Measurements from ENCODE around the gene PYGB.
"Not testable (repeated sequence)": the region's sequence is repeated elsewhere in the genome, so short reads cannot be mapped to it uniquely, and the experiment has no call there.

Gene PYGB

GRCh38 chr20:25314497-25315417 lies 66.9 kb downstream of the PYGB start:
- DNase-seq: no peak

DNA sequence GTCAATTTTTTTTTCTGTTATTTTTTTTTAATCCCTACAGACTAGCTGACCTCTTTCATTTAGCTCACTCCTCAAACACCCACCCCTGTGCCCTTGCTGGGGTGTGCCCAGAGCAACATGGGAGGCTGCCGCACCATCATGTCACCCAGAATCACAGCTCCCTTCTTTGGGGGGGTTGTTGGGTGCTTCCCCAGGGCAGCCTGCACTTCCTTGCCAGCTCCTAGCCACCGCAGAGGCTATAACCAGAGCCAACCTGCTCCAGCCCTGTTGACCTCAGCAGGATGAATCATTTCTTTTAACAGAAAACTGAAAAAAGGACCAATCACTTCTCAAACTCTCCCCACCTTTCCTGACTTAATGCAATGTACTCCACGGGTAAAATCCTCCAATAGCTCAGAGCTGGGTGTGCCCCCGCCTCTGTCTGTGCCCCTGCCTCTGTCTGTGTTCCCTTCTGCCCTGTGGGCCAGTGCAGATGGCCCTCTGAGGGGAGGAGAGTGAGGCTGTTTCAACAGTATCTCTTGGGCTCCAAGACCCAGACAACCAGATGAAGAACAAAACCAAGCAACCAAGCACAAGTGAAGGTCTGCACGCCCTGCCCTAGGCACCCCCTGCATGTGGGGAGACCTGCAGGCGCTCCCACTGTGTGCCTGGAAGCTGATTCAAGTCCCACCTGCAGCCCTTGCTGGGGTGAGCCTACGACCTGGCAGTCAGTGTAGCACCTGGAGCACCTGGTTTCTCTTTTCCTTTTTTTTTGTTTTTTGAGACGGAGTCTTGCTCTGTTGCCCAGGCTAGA lies 67.7 kb downstream of the PYGB start:
- no peak for DNase-seq

GRCh38 chr20:25316506-25317190 lies 68.8 kb downstream of the PYGB start:
- no peak for DNase-seq

GRCh38 chr20:25317351-25318075 lies 69.6 kb downstream of the PYGB start:
- no peak for DNase-seq

- DNase-seq: peak; percentile 41 to 60
Observed at GRCh38 chr20:25318471-25319240, 70.8 kb downstream of the PYGB start.

DNA sequence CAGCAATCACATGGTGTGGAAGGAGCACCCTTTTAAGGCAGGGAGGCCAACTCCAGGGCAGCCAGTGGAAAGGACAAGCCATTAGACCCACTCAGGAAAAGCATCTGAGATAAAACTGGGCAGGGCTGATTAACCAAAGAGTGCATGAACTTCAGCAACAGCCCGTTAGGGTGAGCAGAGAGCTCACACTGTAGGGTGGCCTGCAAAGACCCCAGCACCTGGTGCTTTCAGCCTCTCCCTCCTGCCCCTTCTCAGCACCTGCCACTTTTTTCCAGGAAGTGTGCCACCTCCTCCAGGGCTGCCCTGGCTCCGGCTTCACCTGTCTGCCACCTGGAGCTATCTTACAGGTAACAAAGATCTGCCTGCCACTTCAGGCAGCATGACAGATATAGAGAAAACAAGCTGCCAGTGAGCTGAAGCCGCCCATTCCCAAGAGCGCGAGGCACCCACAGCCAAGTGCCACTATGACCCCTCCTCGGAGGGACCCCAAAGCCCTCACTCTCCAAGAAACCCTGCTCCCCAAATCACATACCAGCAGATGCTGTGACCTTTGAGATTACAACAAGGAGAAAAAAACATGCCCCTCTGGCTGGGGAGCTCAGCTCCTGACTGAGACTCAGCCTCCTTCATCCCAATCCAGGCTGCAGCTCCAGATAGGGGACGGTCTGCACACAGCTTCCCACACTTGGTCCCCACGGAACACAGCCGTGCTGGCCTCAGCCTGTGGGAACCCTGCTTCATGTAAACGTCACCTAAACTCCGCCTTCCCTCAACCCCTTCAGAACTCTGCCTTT lies 71.6 kb downstream of the PYGB start:
- no peak for DNase-seq

DNA sequence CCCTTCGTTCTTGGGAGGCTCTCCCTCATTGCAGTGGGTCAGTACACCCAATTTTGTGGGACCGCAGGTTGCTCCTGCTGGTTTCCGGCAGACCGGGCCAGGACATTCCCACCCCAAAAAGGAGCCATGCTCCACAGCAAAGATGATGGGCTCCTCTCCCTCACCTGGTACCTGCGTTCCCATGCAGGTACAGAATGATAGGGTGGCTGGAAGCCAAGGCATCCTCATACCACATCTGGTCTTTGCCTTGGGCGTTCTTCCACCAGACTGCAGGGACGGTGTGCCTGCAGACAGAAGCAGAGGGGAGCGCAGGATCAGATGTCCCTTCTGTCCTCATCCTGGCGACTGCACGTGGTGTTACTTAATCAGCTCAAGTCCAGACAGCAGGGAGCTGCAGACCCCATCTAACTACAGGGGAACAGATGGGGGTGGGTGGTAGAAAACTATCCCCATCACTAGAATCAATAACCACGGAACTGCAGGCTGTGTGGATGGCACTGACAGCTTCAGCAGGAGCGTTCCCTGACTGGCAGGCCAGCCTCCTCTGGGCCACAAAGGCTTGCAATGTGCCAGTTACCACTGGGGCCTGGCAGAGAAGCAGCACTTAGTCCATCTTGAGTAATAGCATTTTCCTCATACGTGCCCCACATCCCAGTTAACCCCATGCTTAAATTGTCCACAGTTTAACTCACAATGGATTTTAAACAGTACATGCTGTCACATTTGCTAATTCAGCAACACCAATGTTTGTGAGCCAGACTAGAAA lies 72.3 kb downstream of the PYGB start:
- DNase-seq: peak in 1 of 2 donors; percentile 29

- no peak for DNase-seq
Observed at GRCh38 chr20:25321262-25321831, 73.5 kb downstream of the PYGB start.

- no peak for DNase-seq
Observed at GRCh38 chr20:25321991-25322390, 74.1 kb downstream of the PYGB start.

GRCh38 chr20:25323496-25324246 lies 75.8 kb downstream of the PYGB start:
- DNase-seq: no peak

DNA sequence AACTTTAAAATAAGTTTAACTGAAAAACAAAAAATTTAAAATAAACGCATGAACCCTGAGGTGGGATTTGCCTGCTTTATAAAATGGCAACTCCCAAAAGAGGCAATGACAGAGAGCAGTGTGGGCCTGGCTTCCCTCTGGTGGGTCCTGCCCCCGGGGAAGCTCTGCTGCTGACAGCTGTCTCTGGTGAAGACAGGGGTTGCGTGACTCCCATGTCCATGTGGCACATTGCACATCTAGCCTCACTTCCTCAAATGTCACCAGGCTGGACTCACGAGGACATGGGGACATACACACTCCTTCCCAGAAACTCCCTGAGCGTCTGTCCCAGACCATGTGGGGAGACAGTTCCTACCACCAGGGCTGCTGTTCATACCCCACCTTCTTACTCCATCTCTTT lies 76.5 kb downstream of the PYGB start:
- DNase-seq: peak in 1 of 2 donors; percentile 51

- DNase-seq: no peak
Observed at GRCh38 chr20:25325073-25325472, 77.2 kb downstream of the PYGB start.

- no peak for DNase-seq
Observed at GRCh38 chr20:25325997-25326396, 78.1 kb downstream of the PYGB start.

DNA sequence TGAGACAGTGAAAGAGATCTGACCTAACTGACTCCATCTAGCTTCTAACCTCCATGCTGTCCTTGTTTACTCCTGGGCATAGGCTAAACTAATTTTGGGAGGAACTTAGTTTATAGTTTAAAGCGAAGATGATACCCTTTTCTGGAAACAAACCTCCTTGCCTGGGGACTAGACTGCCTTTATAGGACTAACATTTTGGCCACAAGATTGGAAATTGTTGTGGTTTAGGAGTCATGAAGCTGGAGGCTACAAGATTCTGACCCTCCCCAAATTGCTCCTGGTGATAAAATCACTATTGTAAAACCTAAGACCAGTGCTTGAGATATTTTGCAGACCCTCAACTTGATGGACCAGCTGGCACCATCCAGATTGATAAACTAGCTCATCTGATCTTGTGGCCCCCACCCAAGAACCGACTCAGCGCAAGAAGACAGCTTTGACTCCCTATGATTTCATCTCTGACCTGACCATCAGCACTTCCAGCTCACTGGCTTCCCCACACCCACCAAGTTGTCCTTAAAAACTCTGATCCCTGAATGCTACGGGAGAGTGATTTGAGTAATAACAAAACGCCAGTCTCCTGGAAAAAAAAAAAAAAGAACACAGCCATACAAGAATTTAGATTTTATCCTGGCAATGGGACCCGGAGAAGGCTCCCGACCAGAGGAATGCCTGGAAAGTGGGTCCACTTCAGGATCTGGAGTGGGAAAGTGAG lies 79.8 kb downstream of the PYGB start:
- no peak for DNase-seq

DNA sequence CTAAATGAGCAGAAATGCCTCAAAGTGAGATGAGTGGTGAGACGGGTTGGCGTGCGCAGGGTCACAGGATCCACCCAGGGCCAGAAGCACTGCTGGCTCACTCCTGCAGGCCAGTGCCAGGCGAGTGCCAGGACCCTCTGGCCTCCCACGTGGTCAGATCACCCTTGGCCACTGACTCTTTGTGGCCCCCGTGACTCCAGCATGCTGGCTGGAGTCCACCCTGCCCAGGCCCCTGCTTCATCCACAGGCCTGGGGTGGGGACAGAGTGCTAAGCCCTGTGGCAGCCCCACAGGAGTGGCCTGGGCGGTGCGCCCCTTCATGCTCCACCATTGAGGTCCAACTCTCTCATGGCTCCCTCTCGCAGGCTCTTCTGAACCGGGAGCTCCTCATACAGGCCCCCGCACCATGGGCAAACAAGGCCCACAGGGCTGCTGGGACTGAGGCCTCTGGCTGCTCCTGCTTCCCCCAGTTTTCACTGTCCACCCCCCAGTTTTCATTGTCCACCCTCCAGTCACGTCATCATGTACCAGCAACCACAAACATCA lies 81.1 kb downstream of the PYGB start:
- no peak for DNase-seq

GRCh38 chr20:25334972-25335371 lies 87.1 kb downstream of the PYGB start:
- DNase-seq: not testable (repeated sequence)

- DNase-seq: peak; percentile 50 to 58
Observed at GRCh38 chr20:25336561-25337422, 88.9 kb downstream of the PYGB start.
